IPS DF 19.7 (cell line): ENCODE results near the gene DCBLD2.
"Not testable (repeated sequence)": the region's sequence is repeated elsewhere in the genome, so short reads cannot be mapped to it uniquely, and the experiment has no call there.

ENCODE experiments used
- DNase-seq: peaks from one replicate; pipeline ENCODE4 v3.0.0-alpha.2; 2013; ENCODE audit warnings: low read depth, low spot score

The DCBLD2 gene

DNA sequence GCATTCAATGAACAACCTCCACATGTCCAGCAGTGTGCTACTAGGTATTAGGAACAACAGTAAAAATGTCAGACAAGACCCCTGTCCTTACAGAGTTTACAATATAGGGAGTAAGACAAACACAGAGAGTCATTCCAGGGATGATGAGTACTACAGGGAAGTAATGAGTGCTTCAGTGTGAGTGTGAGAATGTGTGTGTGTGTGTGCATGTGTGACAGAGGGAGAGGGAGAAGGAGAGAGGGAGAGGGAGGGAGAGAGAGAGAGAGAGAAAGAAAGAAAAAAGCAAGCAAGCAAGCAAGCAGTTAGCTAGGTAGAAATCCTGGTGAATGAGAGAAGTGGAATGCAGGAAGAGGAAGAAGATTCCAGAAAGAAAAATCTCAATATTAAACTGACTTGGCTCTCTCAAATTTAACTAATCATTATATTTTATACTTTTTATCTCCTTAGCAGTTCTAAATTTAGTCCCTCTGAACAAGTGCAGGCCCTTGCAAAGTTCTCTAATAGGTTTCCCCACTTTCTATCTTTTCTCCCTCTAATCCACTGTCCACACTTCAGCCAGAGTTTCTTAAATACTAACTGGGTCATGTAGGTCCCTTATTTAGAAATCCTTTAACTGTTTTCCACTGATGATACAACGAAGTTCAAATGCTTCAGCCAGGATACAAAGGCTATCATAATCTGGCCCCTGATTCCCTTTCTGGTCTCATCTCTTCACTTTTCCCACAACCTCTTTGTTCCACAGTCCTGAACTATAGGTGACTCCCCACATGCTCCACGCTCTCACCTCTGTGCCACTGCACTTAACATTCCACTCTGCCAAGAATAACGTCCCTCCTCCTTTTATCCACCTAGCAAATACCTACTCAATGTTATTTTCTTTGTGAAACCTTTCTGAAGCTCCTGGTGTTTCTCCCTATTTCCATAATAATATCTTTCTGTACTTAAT is 10.3 kb downstream of the DCBLD2 start:
- DNase-seq, result no peak

DNA sequence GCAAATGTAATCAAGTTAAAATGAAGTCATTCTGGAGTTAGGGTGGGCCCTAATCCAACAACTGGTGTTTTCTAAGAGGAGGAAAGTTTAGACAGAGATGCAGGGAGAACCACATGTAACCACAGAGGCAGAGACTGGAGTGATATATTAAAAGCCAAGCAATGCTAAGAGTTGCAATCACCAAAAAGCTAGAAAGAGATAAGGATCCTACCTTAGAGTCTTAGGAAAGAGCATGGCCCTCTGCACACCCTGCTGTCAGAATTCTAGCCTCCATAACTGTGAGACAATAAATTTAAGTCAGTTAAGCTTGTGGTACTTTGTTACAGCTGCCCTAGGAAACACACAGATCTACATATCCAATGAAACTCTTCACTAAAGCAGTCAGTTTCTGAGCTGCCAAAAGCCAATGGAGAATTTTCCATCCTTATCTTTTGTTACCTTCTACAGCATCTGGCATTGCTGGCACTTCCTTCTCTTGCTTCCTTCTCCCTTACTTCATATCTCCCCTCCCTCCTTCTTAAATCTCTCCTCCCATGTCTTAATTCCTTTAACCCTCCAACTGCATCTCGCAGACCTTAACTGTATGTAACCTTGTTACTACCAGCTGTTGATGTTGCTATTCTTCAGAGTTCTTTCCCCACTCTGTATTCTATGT is 11.2 kb downstream of the DCBLD2 start:
- no peak for DNase-seq

GRCh38 chr3:98887684-98888083 is 13.8 kb downstream of the DCBLD2 start:
- DNase-seq, result no peak

DNA sequence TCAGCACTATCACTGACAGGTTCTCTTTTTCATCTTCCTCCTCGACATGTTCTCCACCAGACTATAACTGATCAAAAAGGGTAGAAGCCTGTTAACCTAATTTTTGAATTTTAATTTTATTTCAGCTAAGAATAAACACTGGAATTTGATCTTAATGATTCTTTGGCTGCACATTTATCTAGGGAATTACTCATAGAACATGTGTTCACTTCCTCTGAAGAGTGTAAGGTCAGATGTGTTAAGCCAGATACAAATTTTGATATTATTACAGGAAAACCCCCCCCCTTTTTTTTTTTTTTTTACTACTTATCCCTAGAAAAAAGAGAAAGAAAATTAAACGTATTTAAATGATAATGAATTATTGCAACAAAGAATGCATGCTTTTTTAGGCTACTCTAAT is 15.0 kb downstream of the DCBLD2 start:
- no peak for DNase-seq

- DNase-seq, result no peak
Observed at GRCh38 chr3:98885851-98886250, 15.6 kb downstream of the DCBLD2 start.

- no peak for DNase-seq
Observed at GRCh38 chr3:98884675-98885371, 16.7 kb downstream of the DCBLD2 start.

DNA sequence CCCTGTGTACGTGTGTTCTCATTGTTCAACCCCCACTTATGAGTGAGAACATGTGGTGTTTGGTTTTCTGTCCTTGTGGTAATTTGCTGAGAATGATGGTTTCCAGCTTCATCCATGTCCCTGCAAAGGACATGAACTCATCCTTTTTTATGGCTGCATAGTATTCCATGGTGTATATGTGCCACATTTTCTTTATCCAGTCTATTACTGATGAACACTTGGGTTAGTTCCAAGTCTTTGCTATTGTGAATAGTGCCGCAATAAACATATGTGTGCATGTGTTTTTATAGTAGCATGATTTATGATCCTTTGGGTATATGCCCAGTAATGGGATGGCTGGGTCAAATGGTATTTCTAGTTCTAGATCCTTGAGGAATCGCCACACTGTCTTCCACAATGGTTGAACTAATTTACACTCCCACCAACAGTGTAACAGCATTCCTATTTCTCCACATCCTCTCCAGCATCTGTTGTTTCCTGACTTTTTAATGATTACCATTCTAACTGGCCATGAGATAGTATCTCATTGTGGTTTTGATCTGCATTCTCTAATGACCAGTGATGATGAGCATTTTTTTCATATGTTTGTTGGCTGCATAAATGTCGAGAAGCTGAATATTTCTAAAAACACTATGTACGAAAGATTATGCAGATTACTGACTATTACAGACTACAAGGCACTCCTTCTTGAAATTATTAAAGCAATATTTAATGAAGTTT is 18.7 kb downstream of the DCBLD2 start:
- not testable (repeated sequence) for DNase-seq

DNA sequence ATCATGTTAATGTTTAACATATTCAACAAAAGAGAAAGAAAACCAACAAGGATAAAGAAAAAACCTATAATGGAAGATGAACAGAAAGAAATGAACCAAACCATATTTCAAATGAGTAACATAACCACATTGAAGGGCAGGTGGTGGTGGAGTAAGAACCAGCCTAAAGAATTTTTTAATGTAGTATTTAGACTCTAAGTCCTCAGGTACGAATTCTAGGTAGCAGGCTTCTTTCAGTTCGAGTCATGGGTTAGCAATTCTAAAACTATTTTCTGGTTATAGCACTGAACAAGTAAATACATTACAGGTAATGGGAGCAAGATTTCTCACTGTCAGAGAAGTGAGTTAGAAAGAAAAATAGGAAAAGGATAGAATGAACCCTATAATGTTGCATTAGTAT is 24.4 kb downstream of the DCBLD2 start:
- DNase-seq, result no peak

DNA sequence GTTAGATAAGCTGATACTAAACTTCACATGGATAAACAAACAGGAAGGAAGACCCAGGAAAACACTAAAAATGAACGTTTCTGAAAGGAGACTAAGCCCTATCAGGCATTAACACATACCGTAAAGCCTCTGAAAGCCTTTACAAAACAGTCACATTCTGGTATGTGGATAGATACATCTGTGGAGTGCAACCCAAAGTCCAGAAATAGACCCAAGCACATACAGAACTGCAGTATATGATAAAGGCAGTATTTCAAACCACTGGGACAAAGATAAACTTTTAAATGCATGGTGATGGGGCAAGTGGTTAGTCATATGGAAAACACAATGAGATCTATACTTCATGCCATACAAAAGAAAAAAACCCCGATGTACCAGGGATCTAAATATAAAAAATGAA is 26.0 kb downstream of the DCBLD2 start:
- no peak for DNase-seq

- DNase-seq, result no peak
Observed at GRCh38 chr3:98874602-98875249, 26.8 kb downstream of the DCBLD2 start.

- no peak for DNase-seq
Observed at GRCh38 chr3:98869391-98869790, 32.1 kb downstream of the DCBLD2 start.

DNA sequence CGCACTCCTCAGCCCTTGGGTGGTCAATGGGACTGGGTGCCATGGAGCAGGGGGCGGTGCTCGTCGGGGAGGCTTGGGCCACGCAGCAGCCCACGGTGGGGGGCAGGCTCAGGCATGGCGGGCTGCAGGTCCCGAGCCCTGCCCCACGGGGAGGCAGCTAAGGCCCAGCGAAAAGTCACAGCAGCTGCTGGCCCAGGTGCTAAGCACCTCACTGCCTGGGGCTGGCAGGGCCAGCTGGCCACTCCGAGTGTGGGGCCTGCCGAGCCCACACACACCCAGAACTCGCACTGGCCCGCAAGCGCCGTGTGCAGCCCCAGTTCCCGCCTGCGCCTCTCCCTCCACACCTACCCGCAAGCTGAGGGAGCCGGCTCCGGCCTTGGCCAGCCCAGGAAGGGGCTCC is 43.5 kb downstream of the DCBLD2 start:
- not testable (repeated sequence) for DNase-seq

- not testable (repeated sequence) for DNase-seq
Observed at GRCh38 chr3:98857258-98857657, 44.2 kb downstream of the DCBLD2 start.

GRCh38 chr3:98856724-98857123 is 44.8 kb downstream of the DCBLD2 start:
- no peak for DNase-seq

GRCh38 chr3:98855806-98856400 is 45.6 kb downstream of the DCBLD2 start:
- no peak for DNase-seq

GRCh38 chr3:98848108-98848507 is 53.4 kb downstream of the DCBLD2 start:
- no peak for DNase-seq

DNA sequence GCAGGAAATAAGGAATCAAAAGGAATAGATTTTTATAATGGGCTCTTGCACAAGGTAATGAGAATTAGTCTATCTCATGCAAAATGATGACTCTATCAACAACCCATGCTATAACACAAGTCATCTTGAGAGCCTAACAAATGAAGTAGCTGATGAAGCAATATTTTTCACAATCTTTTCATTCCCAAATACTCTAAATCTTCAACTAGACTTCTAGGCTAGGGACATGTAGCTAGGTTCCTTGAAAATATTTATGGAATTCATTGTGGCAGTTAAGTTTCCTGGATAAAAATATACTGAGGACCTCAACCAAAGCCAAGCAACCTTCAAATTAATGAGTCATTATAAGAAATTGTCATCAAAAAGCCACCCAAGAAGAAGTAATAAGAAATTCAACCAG is 55.4 kb downstream of the DCBLD2 start:
- no peak for DNase-seq

GRCh38 chr3:98843266-98843959 is 58.1 kb downstream of the DCBLD2 start:
- no peak for DNase-seq

- DNase-seq, result no peak
Observed at GRCh38 chr3:98839846-98840245, 61.6 kb downstream of the DCBLD2 start.

DNA sequence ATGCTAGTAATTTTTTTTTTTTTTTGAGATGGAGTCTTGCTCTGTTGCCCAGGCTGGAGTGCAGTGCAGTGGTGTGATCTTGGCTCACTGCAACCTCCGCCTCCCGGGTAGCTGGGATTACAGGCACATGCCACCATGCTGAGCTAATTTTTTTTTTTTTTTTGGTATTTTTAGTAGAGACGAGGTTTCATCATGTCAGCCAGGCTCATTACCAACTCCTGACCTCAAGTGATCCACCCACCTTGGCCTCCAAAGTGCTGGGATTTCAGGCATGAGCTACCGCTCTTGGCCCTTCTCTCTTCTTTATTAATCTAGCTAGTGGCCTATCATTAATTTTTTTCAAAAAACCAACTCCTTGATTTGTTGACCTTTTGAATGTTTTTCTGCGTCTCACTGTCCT is 70.4 kb downstream of the DCBLD2 start:
- DNase-seq, result not testable (repeated sequence)
